Adipocyte (in vitro differentiated cells): Measurements from ENCODE around the gene ZDHHC11B.
"Not testable (repeated sequence)": the region's sequence is repeated elsewhere in the genome, so short reads cannot be mapped to it uniquely, and the experiment has no call there.

Experiments used
- DNase-seq: peaks from one replicate; pipeline ENCODE4 v3.0.0-alpha.2; 2015; ENCODE audit warnings: low read depth
- H3K27me3 ChIP-seq: replicated peaks from 2 replicates; pipeline ENCODE4 v1.7.0; 2013; ENCODE audit warnings: mild to moderate bottlenecking, low read length, moderate library complexity; ENCODE audit not compliant: control insufficient read depth, insufficient read depth
- H3K36me3 ChIP-seq: 2 replicates; pipeline ENCODE4 v1.7.0; 2013; ENCODE audit warnings: low read length, mild to moderate bottlenecking, moderate library complexity; ENCODE audit not compliant: control insufficient read depth, insufficient read depth, severe bottlenecking
- H3K4me1 ChIP-seq: 2 replicates; pipeline ENCODE4 v1.7.0; 2013; ENCODE audit warnings: mild to moderate bottlenecking, low read length, moderate library complexity; ENCODE audit not compliant: control insufficient read depth, insufficient read depth
- H3K4me3 ChIP-seq: 2 replicates; pipeline ENCODE4 v1.7.0; 2013; ENCODE audit warnings: mild to moderate bottlenecking, low read length, moderate library complexity
- H3K9ac ChIP-seq: 2 replicates; pipeline ENCODE4 v1.7.0; 2013; ENCODE audit warnings: mild to moderate bottlenecking, low read length, moderate library complexity
- H3K9me3 ChIP-seq: 2 replicates; pipeline ENCODE4 v1.7.0; 2013; ENCODE audit warnings: mild to moderate bottlenecking, low read length, moderate library complexity; ENCODE audit not compliant: control insufficient read depth

The ZDHHC11B gene

DNA sequence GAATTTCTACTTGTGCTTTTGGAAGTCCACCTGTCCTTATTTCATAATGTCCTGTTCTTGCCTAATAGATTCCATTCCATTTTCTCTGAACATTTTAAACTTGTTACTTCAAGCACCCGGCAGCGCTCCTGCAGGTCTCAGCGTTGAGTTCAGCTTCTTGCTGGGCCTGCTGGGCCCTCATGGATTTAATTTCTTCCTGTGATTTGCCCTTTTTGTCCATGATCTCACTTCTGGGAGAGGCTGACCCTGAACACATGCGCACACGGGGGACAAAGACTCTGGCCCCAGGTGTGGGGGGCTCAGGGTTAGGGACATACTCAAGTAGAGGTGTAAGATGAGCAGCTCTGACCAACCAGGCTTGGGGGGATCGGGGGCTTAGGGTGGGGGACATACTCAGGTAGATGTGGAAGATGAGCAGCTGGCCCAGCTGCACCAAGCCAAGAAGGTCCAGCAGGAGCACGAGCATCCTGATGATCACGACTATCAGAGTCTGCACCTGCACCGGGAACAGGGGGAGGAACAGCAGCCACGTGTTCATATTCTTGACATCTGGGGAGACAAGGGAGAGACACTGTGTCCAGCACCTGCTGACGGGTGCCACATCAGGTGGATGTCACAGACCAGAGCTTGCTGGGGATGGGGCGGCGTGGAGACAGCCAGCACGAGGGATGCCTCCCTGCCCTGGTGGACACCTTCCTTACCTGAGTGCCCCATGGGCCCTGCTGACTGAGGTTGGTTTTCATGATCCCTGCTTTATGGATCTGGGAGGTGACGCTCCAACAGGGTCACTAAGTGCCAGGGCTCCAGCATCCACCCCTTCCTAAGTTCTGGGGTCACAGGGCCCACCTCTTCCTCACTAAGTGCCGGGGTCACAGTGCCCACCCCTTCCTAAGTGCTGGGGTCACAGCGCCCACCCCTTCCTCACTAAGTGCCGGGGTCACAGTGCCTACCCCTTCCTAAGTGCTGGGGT, 36.2 kb downstream of the ZDHHC11B start:
- H3K27me3 ChIP-seq, H3K9me3 ChIP-seq, H3K4me3 ChIP-seq, H3K4me1 ChIP-seq, DNase-seq, H3K36me3 ChIP-seq, H3K9ac ChIP-seq: not testable (repeated sequence)

DNA sequence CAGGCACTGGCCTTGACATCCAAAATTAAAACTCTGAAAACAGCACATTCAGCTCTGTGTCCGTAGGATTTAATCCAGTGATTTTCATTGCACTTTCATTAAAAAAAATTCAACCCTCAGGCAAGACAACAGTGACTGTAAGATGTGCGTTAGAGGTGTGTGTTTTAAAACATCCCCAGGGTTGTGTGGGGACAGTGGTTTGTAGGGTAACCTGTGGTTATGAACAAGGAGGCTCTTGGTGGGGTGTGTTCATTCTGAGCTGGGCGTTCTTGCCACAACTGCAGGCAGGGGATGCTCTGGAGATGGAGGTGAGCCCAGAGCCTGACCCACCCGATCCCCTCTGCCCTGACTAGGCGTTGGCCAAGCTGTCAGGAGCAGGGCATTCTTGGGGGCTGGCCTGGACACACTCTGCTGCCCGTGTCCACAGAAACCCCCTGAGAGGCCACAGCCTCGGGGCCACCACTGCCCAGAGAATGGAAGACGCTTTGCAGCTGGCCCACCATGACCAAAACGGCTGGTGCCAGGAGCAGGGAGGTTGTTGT, 37.2 kb downstream of the ZDHHC11B start:
- not testable (repeated sequence) for DNase-seq, H3K9me3 ChIP-seq, H3K9ac ChIP-seq, H3K27me3 ChIP-seq, H3K4me3 ChIP-seq, H3K36me3 ChIP-seq, H3K4me1 ChIP-seq

DNA sequence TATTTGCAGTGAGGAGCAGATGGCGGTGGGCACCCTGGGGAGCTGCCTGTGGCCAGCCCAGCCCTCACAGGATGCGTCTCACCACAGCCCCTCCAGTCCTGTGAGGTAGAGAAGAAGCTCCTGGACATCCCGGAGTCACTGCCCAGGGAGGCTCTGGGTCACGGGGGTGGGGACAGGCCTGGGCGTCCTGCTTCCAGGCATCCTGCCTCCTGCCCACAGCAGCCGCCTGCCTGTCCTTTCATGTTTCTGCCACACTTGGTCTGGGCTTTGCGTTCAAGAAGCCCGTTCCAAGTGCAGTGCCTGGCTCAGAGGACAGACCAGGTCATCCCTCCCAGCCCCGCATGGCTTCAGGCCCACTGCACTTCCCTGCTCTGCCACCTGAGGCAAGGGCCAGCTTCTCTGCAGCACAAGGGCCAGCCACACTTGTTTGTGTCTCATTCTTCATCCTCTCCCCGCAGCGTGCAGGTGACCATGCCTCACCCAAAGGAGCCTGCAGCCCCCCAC, 38.2 kb downstream of the ZDHHC11B start:
- Histone ChIP-seq H3K9ac (no peak overlapping the region), H3K36me3 (no peaks in the 10 kb centered on the region), H3K27me3 (no peaks in the 10 kb centered on the region), H3K4me1 (no peaks in the 10 kb centered on the region), H3K4me3 (no peak overlapping the region), H3K9me3 (no peaks in the 10 kb centered on the region)
- DNase-seq = no peak

DNA sequence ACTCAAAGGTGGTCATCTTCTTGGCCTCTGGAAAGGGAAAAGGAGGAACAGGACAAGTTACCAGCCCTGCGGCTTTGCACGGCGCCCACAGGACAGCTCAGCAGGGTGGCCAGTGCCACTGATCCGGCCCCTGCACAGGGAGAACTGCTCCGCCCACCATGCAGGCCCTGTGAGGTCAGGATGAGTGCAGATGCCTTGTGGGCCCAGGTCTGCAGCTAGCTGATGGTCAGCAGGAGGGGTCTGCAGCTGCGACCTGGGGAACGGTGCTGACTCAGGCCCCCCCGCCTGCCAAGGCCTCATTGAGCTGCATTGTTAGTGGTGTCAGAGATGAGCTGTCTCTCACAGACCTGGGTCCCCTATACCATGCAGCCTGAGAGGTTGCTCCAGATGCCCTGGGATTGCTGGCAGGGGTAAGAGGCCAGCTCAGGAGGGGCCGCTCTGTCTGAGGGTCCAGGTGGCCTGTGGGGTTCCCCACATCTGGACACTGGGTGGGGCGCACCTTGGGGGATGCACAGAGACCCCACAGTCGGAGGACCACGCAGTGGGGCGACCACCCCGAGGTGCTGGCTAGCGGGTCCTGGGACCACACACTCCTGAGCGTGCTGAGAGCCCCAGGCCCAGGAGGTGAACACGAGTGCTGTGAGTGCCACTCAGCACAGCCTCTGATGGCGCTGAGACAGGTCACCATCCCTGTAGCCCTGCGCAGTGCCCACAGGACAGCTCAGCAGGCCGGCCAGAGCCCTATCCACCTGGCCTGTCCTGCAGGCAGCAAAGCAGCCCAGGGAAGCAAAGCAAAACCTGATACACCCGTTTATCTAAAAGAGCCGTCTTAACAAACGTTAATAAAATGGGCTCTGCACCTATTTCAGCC, 39.0 kb downstream of the ZDHHC11B start:
- not testable (repeated sequence) for H3K9ac ChIP-seq, H3K4me1 ChIP-seq

DNA sequence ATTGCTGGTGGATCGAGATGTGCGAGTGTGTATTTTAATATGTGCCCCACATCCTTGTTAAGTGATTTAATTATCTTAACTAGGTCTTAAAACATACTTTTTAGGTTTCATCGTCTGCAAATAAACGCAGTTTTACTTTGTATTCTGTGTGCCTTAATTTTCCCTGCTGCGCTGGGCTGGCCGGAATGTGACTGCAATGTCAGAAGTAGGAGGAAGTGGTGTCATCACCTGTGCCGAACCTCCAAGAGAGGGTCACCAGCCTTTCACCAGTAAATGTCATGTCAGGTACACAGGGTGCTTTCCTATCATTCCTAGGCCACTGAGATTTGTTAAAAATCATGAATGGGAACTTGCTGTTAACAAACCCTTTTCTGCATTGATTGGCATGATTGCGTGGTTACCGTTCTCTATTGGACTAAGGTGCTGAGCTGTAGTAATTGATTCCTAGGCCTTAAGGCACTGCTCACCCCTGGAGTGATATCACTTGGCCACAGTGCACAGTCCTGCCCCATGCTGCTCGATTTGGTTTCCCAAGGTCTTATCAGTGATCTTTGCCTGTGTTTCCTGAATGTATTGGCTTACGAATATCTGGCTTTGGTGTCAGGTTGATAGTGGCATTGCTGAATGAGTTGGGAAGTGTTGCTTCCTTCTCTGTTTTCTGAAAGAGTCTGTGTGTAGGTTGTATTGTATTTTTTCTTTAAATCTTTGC, 40.7 kb downstream of the ZDHHC11B start:
- H3K9me3 ChIP-seq, H3K4me3 ChIP-seq, H3K4me1 ChIP-seq, DNase-seq, H3K36me3 ChIP-seq, H3K9ac ChIP-seq, H3K27me3 ChIP-seq: not testable (repeated sequence)

More for the DNA sequence above, 39.0 kb downstream of the ZDHHC11B start:
- not testable (repeated sequence) for H3K36me3 ChIP-seq, H3K27me3 ChIP-seq, H3K9me3 ChIP-seq, H3K4me3 ChIP-seq, DNase-seq

DNA sequence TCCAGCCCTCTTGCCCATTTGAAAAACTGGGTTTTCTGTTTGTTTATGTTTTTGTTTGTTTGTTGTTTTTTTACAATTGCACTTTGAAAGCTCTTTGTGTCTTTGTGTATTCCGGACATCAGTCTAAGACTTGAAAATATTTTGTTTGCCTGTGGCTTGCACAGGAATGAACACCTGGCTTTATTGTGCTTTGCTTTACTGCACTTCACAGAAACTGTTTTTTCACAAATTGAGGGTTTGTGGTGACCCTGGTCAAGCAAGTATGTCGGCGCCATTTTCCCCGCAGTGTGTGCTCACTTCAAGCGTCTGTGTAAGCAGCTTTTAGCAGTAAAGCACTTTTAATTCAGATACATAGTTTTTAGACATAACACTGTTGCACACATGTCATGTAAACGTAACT, 42.3 kb downstream of the ZDHHC11B start:
- H3K9ac ChIP-seq, DNase-seq, H3K27me3 ChIP-seq, H3K9me3 ChIP-seq, H3K36me3 ChIP-seq, H3K4me3 ChIP-seq, H3K4me1 ChIP-seq: not testable (repeated sequence)

DNA sequence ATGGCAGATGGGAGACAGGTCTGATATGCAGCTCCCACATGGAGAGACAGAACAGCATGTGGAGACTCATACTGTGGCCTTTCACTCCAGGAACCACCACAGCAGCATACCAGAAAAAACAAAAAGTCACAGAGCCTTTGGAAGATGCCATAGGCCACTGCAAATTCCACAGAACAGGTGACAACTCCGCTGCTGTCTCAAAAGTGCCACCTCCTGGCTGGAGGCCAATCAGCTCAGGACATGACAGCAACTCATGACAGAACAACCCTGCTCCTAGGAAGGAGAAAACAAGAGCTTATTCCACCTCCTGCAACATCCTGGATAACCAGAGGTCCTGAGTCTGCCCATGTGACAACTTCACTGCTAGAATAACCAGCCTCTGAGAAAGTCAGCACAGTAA, 50.4 kb downstream of the ZDHHC11B start:
- DNase-seq, H3K4me3 ChIP-seq, H3K4me1 ChIP-seq, H3K36me3 ChIP-seq, H3K27me3 ChIP-seq, H3K9me3 ChIP-seq, H3K9ac ChIP-seq: not testable (repeated sequence)

DNA sequence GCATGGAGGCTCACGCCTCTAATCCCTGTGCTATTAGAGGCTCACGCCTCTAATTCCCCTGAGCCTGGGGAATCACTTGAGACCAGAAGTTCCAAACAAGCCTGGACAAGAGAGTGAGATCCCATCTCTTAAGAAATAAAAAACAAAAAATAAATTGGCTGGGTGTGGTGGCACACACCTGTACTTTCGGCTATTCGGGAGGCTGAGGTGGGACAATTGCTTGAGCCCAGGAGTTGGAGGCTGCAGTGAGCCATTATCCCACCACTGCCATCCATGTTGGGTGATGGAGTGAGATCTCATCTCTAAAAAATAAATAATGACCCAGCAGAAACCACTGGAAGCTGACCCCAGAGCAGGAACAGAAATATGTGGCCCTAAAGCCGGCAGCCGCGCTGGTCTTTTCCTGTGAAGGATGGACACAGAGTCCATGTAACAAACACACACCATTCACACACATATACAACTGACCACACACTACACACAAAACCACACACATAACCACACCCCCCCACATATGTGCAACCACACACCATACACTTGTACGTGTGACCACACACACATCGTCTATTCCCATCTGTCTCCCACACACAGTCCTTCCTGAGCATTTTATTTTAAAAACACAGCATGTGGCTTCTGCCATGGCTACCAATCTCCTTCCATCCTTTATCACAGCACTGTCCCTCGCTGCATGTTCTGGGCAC, 51.6 kb downstream of the ZDHHC11B start:
- H3K9ac ChIP-seq, H3K9me3 ChIP-seq, H3K36me3 ChIP-seq, H3K4me3 ChIP-seq, H3K4me1 ChIP-seq, DNase-seq, H3K27me3 ChIP-seq: not testable (repeated sequence)

DNA sequence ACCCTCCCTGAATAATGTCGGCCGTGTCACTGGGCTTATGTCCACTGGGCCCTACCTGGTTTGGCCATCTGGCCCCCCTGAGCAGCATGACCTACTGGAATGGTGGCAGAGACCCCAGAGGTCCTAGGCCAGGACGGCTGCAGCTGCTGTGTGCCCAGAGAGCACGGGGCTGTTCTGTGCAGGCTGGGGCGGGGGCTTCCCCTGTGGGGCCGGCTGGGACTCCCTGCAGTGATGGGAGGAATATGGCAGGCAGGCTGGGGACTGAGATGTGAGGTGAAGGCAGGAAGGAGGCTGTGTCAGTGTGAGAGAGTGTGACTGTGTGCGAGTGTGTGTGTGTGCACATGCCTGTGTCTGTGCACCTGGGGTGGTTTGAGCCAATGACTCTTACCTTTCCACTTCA, 55.3 kb downstream of the ZDHHC11B start:
- H3K9me3 ChIP-seq, H3K9ac ChIP-seq, H3K27me3 ChIP-seq, H3K36me3 ChIP-seq, H3K4me3 ChIP-seq, H3K4me1 ChIP-seq, DNase-seq: not testable (repeated sequence)

DNA sequence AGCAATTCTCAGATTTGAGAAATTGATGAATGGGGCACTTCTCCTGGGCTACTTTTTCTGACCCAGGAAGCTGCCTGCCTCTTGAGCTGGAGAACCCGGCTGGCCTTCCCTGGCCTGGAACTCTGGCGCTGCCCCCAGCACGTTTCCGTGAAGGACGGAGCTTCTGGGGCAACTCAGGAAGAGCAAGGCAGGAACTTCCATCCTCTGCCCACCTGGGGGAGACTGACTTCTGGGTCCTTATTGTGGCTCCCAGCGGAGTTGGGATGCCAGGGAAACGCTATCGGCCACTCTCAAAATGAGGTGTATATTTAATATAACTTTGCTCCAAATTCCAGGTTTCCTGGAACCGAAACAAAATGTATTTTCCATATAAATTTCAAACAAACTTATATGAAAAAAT, 57.4 kb downstream of the ZDHHC11B start:
- not testable (repeated sequence) for H3K9ac ChIP-seq, DNase-seq, H3K9me3 ChIP-seq, H3K27me3 ChIP-seq, H3K4me1 ChIP-seq, H3K36me3 ChIP-seq, H3K4me3 ChIP-seq
